Kidney capillary endothelial cell (primary cell): ENCODE results near the gene DAD1.
"Not testable (repeated sequence)": the region's sequence is repeated elsewhere in the genome, so short reads cannot be mapped to it uniquely, and the experiment has no call there.

Experiments
- DNase-seq: peaks from one replicate; pipeline ENCODE4 v3.0.0-alpha.2; 2018; ENCODE audit warnings: low spot score

The DAD1 gene

DNA sequence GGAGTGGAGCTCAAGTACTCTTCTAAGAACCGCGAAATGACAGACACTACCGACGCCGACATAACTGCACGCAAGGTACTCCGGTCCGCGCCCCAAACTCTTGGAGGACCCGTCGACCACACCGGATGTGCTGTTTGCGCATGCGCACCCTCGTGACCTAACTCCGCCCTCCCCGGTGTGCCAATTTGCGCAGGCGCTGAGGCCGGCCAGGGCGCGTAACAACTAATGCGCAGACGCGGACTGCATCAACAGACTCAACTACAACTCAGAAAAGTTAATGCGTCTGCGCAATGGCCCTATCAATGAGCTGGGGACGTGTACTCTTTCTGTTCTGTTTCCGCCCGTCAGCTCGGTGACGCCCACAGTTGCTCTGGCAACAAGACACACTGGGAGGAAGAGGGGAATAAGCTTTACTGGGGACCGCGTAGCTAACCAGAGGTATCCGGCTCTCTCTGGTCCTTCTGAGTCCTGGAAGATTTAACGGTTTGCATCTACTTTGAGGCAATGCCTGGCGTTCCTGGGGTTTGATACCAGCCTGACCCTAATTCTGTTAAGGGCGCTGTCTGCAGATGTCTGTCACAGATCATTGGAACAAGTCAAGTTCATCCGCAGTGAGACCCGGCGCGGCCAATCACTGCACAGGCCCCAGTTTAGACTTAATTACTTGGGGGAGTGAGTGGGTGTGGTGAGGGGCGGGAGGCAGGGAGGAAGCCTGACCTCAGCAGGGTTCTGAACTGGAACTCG, at the start of gene DAD1:
DAD1 (minus strand) TSS at position 129 of the 744 bp plus-strand sequence; CDS start at position 62, 67 bp downstream.
- peak; percentile 100 for DNase-seq

GRCh38 chr14:22635980-22636379, 47.0 kb upstream of the DAD1 start:
- not testable (repeated sequence) for DNase-seq

DNA sequence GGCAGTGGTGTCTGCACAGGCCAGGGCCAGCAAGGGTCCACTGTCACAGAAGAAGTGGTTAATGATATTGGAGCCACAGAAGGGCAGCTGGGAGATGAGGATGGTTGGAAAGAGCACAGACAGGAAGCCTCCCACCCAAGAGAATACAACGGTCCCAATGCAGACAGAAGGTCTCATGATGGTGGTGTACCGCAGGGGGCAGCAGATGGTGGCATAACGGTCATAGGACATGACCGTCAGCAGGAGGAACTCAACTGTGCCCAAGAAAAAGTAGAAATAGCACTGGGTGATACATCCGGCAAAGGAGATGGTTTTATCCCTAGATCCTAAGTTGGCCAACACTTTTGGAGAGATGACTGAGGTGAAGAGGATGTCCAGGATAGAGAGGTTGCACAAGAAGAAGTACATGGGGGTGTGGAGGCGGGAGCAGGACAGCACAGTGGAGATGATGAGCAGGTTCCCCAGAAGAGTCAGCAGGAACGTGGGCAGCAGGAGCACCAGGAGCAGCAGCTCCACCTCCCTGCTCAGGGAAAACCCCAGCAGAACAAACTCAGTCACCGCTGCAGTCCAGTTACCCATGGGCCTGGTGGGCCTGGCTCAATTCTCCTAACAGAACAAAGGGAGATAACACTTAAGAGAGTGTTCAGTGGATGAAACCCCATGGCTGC, 45.3 kb upstream of the DAD1 start:
- DNase-seq: no peak

GRCh38 chr14:22630486-22630885, 41.5 kb upstream of the DAD1 start:
- DNase-seq: no peak

DNA sequence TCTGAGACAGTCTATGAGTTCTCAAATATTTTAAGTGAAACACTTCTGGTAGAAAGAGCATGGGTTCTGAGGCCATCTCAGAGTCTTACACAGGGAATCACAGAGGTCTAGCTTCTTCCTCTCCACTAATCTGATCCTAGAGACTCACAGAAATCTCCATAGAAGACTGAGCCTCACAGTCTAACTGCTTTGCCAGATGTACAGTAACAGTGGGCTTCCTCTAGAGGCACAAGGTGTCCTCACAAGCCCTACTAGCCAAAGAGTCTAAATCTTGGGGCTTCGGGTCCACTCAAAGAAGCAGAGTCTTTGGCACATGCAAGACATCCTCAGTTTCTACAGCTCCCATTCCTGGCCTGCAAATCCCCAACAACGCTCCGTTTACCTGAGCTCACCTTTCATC, 41.0 kb upstream of the DAD1 start:
- DNase-seq: no peak

- no peak for DNase-seq
Observed at GRCh38 chr14:22629361-22629760, 40.3 kb upstream of the DAD1 start.

GRCh38 chr14:22627506-22628263, 38.7 kb upstream of the DAD1 start:
- DNase-seq: no peak

- DNase-seq: no peak
Observed at GRCh38 chr14:22626590-22626989, 37.6 kb upstream of the DAD1 start.

DNA sequence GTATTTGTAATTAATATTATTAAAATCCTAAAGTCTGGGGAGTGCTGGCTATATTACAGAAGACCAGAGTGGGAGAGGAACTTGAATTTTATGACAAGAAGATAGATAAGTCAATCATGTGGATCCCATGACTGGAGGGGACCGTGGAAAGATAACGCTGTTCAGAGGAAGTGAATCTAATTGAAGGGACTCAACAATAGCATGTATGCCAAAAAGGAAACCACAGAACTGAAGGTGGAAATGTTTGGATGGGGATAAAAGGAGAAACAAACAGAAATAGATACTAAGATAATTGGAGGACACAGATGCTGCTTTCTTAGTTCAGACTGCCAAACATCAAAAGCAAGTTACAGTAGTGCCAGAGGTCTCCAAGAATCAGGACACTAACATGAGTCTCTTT, 34.0 kb upstream of the DAD1 start:
- DNase-seq: no peak

GRCh38 chr14:22622255-22622654, 33.2 kb upstream of the DAD1 start:
- no peak for DNase-seq

GRCh38 chr14:22615765-22616164, 26.7 kb upstream of the DAD1 start:
- DNase-seq: not testable (repeated sequence)

DNA sequence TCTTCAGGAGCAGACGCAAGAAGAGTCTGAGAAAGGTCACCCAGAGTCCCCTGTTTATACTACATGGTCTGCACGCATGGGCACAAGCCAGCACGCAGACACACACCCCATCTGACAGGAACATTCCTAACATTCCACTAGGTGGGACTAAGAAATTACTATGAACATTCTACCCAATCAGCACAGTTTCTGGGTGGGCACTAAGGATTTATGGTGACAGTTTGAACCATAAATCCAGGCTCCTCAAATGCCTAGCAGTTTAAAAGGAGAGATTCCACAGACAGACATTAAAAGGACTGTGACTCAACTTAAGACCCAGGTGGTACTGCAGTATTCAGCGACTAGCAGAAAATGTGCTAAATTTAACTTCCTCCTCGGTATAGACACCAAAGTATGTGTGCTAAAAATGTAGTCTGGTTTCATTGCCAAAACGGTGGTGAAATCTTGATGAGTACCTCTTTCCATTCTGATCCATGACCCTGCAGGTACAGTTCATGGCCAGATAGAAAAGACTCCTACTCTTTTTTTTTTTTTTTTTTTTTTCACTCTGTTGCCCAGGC, 25.3 kb upstream of the DAD1 start:
- peak; percentile 93 for DNase-seq

DNA sequence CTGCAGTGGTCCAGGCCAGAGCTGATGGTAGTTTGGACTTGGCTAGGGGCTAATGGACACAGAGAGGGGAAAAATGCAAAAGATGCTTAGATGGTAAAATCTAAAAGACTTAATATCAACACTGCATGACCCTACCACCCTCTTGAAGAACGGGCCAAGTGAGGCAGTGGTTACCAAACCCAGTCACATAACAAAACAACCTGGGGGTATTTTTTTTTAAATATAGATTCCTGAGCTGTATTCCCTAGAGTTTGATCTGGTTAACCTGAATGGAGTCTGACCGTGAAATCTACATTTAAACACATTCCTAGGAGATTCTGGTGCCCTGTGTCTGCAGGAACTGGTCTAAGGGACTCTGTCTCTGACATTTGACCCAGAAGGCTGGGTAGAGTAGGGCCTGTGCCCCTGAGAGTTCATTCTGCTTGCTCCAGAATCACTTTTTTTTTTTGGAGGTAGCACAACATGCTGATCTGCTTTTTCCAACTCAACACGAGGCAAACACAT, 24.8 kb upstream of the DAD1 start:
- no peak for DNase-seq

DNA sequence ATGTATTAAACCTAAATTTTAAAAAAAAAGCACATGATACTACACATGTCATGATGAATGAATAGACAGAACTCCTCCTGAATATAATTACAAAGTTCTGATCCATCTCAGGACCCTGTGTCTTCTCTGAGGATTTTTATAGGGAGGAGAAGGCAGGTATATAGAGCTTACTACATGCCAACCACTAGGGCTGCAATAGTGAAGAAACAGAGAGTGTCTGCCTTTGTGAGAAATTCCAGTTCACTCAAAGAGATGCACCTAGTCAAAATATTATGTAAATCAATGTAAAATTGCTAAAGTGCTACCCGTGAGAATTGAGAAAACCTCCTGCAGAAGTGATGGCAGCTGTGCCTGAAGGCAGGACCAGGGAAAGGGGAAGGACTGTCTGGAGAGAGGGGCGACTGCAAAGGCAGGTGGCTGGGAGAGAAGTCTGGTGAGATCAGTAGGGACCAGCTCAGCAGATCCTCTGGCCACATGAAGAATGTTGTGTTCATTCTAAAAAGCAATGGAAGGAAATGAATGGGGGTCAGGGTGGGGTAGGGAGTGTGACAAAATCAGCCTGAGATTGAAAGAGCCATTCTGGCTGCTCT, 24.2 kb upstream of the DAD1 start:
- no peak for DNase-seq

DNA sequence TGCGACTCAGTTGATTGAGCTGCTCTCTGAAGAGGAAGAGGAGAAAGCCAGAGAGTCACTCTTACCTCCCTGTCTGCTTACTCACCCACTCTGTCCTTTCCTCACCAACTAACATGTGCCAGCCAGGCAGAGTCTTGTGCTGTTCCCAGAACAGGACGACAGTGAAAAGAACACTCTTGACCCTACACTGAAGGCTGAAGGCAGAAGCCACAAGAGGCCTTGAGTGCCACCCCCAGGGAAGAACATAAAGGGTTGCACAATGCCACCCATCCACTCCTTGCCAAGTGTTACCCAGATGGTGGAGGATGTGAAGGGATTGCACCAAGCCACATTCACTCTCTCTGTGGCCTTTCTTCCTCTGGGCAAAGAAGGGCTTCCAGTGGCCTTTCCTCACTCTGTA, 21.9 kb upstream of the DAD1 start:
- DNase-seq: no peak

- DNase-seq: no peak
Observed at GRCh38 chr14:22607291-22607690, 18.3 kb upstream of the DAD1 start.

DNA sequence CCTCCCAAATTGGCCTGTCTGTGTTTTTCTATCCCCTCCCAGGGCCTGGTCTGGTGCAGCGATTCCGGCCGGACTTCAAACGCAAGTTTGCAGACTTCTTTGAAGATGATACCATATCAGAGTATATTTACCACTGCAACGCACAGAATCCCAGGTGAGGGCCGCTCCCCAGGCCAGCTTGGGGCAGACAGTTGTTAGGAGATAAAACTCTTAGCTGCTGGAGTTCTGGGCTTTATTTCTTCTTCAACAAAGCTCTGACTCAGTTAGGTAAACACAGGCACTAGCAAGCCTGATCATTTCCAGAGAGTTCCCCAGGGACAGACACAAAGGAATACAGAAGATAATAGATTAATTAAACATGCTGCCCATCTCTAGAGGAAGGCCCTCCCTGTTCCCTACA, 17.4 kb upstream of the DAD1 start:
- DNase-seq: no peak

DNA sequence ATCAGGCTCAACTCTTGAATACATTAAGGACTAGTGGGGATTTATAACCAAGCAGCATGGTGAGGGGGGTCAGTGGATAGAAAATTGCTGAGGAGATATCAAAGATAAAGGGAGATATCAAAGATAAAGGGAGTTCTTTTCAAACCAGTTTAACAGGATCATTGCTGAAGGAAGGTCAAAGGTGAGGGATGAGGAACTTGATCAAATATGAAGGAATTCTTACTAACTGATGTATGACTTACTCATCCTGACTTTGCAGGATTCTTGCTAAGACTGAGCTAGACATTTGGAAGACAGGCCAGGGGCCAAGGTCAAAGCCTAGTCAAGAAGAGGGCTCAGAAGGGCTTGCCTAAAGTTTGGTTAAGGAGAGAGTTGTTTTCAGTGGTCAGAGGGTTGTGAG, 13.8 kb upstream of the DAD1 start:
- DNase-seq: no peak

- DNase-seq: no peak
Observed at GRCh38 chr14:22601996-22602395, 13.0 kb upstream of the DAD1 start.

DNA sequence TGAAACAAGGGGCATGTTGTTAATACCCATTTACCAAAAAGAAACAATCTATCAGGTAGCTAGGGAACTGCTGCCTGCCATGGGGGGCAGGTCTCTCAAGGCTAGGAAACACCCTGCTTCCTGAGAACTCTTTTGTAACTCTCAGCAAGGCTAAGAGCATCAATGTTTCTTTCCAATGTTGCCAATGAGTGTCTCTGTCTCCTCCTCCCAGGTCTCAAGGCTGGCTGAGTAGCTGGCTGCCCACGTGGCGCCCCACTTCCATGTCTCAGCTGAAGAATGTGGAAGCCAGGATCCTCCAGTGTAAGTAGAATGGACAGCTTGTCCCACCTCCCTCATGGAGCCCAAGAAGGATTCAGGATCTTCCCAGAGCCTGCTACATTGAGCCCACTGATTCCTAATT, 12.4 kb upstream of the DAD1 start:
- no peak for DNase-seq

DNA sequence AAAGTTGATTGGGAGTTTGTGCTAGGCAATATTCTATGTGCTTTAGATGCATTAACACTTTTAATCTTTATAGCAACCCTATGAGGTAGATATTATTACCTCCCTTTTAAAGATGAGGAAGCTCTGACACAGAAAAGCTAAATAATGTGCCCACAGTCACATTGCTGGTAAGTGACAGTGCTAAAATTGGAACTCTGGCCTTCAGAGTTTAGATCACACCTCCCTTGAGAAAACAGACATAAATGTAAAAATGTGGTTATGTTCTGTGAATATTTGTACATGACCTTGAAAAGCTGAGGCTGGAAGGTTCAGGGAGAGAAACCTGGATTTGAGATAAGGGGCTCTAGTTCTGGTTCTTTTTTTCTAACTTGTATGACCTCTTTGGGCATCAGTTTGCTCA, 11.0 kb upstream of the DAD1 start:
- DNase-seq: no peak

DNA sequence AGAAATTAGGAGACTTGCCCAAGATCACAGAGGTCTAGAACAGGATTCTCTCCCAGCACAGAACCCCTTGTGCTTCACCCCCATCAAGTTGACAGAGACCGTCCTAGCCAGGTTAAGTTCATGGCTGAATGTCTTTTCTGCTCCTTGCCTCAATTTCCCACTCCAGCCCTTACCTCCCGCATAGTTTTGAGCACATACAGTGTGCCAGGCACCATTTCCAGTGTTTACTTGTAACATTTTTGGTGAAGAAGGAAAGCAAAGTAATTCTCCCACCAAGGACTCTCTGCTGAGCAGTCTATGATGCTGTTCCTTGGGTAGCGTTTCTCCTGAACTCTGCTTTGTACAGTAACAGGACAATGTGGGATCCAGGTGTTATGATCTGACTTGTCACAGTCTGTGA, 10.3 kb upstream of the DAD1 start:
- DNase-seq: no peak
